HUES6 (cell line): ENCODE results near the gene SH2B3.

ENCODE experiments used
- H3K27ac ChIP-seq: 2 replicates; pipeline ENCODE4 v1.7.0; 2013; ENCODE audit warnings: low read depth, mild to moderate bottlenecking, low read length, inconsistent platforms
- H3K27me3 ChIP-seq: 2 replicates; pipeline ENCODE4 v1.6.1; 2013; ENCODE audit warnings: low read length; ENCODE audit not compliant: control insufficient read depth, insufficient read depth
- H3K36me3 ChIP-seq: 2 replicates; pipeline ENCODE4 v1.6.1; 2013; ENCODE audit warnings: low read length; ENCODE audit not compliant: control insufficient read depth, insufficient read depth
- H3K4me1 ChIP-seq: 2 replicates; pipeline ENCODE4 v1.6.1; 2013; ENCODE audit warnings: low read length; ENCODE audit not compliant: control insufficient read depth, insufficient read depth
- H3K4me3 ChIP-seq: 2 replicates; pipeline ENCODE4 v1.5.1; 2013; ENCODE audit warnings: low read depth, low read length
- H3K9ac ChIP-seq: one replicate; pipeline ENCODE4 v1.6.1; 2013; ENCODE audit warnings: mild to moderate bottlenecking, low read length
- H3K9me3 ChIP-seq: 2 replicates; pipeline ENCODE4 v1.6.1; 2013; ENCODE audit warnings: low read depth, low read length; ENCODE audit not compliant: control insufficient read depth, insufficient read depth

Gene SH2B3

DNA sequence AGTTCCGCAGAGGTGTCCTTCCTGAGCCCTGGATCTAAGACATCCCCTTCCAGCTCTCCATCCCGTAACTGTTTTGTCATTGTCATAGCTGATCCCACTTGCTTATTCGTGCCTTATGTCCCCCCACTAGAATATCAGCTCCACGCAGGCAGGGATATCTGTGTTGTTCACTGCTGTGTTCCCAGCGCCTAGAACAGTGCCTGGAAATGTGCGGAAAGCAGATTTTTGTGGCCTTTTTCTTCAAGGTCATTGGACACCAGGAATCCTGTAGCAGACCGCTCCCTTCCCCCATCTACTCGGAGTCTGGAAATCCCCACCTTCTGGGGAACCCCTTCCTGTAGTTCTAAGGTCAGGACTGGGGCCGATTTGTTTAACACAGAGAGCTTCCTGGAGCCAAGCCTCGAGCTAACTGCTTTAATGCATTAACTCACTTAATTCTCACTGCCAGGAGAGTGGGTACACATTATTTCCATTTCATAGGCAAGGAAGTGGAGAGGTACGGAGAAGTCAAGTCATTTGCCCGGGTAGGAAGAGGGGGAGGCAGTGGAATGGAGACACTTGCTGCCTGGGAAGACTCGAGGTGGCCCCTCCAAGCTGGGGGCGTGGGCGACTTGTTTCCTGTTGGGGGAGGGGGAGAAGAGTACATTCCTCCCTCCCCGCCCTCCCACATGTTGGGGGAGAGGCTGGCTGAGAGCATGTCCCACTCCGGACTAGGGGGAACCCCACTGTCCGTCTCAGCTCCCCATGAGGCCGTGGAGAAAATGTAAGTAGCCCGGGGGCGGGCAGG is 1.2 kb upstream of the SH2B3 start:
- H3K27me3 ChIP-seq = no peaks in the 10 kb centered on the region
- H3K9me3 ChIP-seq = no peaks in the 10 kb centered on the region
- peaks cover 44% of the 10 kb centered on the region for H3K4me1 ChIP-seq
- peak overlapping the region; percentile 96 for H3K27ac ChIP-seq
- no peaks in the 10 kb centered on the region for H3K36me3 ChIP-seq
- peak overlapping the region; percentile 88 for H3K9ac ChIP-seq
- peak overlapping the region; percentile 69 for H3K4me3 ChIP-seq

DNA sequence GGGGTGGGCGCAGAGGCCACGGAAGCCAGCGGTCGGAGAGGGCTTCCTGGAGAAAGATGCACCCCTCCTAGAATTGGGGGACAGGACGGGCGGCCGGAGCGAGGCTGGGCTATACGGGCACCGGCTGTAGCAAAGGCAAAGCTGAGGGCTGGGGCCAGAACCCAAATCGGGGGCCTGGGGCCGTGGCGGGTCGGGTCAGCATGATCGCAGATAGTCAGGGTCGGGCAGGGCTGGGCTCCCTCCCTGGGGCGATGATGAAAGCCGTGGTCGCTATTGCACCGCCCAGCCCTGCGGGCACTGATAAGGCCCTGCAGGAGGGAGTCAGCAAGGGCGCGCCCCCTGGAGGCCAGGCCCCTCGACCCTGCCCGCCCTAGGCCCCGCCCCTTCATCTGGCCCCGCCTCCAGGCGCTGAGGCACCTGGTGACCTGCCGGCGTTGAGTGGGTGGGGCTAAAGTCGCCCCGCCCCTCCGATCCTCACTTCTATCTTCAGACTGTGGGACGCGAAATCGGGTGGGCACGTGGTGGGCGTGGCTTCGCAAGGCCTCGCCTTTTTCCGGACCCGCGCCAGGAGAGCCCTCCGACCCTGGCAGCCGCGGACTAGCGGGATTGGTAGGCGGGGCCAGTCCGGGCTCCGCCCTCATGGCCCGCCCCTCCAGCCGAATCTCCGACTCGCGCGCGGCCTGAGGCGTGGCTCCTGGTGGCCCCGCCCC is 419 bp upstream of the SH2B3 start:
- no peaks in the 10 kb centered on the region for H3K27me3 ChIP-seq
- H3K4me3 ChIP-seq = peak overlapping the region; percentile 90
- peak overlapping the region; percentile 96 for H3K27ac ChIP-seq
- H3K4me1 ChIP-seq = peaks cover 52% of the 10 kb centered on the region
- no peaks in the 10 kb centered on the region for H3K9me3 ChIP-seq
- H3K36me3 ChIP-seq = no peaks in the 10 kb centered on the region
- peak overlapping the region; percentile 88 for H3K9ac ChIP-seq

DNA sequence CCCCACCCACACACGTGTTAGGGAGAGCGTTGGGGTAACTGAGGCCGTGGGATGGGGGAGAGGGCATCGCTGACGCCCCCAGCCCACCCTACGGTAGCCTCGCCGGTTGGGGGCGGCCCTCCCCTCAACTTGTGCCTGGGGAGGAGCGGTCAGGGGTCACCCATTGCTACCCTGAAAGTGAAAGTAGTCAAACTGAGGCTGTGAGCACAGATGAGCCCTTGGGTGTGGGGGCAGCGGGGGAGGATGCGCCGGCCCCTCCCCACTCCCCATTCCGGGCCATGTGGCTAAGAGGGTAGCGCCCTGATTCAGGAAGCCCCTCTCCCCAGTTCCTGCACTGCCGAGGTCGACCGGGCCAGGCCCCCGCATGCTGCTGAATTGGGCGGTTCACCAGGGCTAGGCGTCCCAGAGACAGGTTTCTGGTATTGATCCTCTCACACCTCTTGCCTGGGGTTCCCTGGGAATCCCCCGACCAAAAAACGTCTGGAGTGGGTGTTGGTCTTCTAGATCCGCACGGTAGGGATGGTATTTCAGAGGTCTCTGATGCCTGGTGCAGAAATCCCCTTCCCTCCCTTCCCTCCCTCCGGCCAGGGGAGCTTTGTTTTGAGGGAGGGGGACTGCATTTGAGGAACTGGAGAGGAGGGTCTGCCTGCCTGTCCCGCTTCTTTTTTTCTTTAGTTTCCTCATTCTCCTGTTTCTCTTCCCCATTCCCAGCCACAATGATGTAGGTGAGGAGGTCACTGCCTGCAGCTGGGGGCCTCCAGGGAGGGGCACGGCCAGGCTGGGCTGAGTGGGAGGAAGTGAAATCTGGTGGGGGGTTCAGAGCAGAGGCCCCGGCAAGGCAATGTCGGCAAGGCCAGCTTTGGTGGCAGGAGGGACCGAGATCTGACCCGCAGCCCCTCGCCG is 1.0 kb downstream of the SH2B3 start:
- Histone ChIP-seq H3K36me3 (no peaks in the 10 kb centered on the region), H3K9ac (peak overlapping the region; percentile 85), H3K27me3 (no peaks in the 10 kb centered on the region), H3K4me3 (peak overlapping the region; percentile 90), H3K27ac (peak overlapping the region; percentile 62; the same call in 1 of the 2 replicates), H3K9me3 (no peaks in the 10 kb centered on the region), H3K4me1 (peaks cover 65% of the 10 kb centered on the region)

DNA sequence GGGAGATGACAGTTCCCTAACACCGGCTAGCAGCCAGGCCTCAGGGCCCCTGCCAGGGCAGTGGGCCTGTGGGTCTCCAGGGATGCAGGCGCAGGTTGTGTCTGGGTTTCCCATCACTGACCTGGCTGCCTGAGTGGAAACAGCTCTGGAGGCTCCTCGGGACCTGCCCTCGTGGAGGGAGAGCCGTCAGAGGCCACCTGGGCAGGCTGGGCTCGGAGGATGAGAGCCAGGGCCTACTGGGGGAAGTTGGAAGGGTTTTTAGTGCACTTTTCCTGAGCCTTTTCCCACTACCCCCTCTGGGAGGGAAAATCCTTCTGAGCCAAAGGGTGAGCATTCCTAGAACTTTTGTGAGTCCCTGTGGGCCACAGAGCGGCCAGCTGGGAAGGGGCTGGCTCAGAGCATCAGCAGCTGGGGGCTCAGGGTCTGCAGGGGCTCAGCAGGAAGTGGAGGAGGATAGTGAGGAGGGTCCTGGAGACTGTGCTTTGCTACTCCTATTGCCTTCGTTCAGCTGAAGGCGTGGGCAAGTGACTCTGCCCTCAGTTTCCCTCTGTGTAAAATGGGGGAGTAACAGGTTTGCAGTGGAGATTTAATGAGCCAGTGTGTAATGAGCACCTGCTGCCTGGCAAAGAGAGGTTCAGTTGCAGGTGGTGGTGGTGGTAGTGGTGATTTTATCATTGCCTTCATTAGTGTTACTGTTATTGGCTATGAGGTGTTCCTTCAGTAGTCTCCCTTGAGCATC is 1.8 kb downstream of the SH2B3 start:
- Histone ChIP-seq H3K9me3 (no peaks in the 10 kb centered on the region), H3K4me3 (peak overlapping the region; percentile 90), H3K9ac (peak overlapping the region; percentile 85), H3K27me3 (no peaks in the 10 kb centered on the region), H3K27ac (no peak overlapping the region; the same call in 1 of the 2 replicates), H3K4me1 (peaks cover 73% of the 10 kb centered on the region), H3K36me3 (no peaks in the 10 kb centered on the region)

DNA sequence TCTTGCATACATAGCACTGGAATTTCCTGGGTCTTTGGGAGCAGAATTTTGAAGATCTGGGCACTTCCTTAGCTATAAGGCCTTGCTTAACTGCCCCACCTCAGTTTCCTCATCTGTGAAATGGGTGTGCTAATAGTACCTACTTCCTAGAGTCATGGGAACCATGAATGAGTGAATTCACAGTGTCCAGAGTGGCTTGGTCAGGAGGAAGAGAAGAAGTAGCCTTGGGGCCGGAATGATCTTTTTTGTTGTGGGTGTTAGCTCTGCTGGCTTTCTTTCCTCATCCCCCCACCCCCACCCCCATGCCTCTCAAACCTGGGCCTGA is 2.4 kb downstream of the SH2B3 start:
- no peaks in the 10 kb centered on the region for H3K9me3 ChIP-seq
- no peaks in the 10 kb centered on the region for H3K27me3 ChIP-seq
- peaks cover 77% of the 10 kb centered on the region for H3K4me1 ChIP-seq
- no peak overlapping the region for H3K9ac ChIP-seq
- peak overlapping the region; percentile 90; the same call in 1 of the 2 replicates for H3K4me3 ChIP-seq
- no peak overlapping the region for H3K27ac ChIP-seq
- H3K36me3 ChIP-seq = no peaks in the 10 kb centered on the region

DNA sequence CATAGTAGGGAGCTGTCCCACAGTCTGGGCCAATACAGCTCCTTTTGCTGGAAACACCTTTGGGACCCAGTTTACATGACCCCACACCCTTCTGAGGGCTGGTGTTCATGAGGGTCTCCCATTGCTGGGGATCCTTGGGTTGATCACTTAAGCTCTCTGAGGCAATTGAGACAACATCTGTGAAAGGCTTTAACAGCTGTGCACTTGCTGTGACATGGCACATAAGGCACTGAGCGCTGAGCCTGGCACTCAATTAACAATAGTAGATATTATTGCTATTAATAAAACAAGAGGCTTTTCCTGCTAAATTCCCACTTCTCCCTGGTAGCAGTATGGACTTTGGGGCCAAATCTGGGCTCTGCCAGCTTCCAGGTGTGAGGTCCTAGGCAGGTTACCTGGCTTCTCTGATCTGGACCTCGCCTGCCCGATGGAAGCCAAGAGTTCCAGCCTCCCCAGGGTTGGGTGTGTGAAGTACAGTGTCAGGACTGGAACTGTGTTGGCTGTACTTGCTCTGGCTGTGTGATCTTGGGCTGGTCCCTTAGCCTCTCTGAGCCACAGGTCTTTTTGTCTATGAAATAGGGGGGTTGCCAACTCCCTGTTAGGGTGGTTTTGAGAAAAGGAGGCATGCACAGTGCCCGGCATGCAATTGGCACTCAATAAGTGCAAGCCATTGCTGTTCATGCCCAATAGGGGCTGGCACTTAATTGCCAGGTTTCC is 3.1 kb downstream of the SH2B3 start:
- Histone ChIP-seq H3K36me3 (no peaks in the 10 kb centered on the region), H3K9ac (peak overlapping the region; percentile 22), H3K9me3 (no peaks in the 10 kb centered on the region), H3K4me3 (no peak overlapping the region; the same call in 1 of the 2 replicates), H3K27ac (no peak overlapping the region; the same call in 1 of the 2 replicates), H3K4me1 (peaks cover 77% of the 10 kb centered on the region), H3K27me3 (no peaks in the 10 kb centered on the region)

DNA sequence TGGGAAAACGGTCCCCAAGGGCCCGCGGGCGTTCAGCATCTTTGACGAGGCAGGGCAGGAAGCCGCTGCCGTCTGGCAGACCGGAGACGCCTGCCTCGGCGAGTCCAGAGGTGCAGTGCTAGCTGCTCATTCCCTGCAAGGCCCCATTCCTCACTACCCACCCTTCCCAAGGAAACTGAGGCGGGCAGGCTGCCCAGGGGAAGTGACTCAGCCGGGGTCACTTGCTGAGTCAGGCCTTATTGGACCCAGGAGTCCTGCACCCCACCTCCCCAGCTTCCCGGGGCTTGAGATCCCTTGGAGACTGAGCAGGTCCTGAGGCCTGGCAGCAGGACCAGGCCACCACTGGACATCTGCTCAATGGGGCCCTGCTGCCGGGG is 3.7 kb downstream of the SH2B3 start:
- H3K4me1 ChIP-seq = peaks cover 74% of the 10 kb centered on the region
- H3K9me3 ChIP-seq = no peaks in the 10 kb centered on the region
- H3K4me3 ChIP-seq = no peak overlapping the region; the same call in 1 of the 2 replicates
- peak overlapping the region; percentile 64; the same call in 1 of the 2 replicates for H3K27ac ChIP-seq
- no peaks in the 10 kb centered on the region for H3K36me3 ChIP-seq
- peak overlapping the region; percentile 22 for H3K9ac ChIP-seq
- H3K27me3 ChIP-seq = no peaks in the 10 kb centered on the region

DNA sequence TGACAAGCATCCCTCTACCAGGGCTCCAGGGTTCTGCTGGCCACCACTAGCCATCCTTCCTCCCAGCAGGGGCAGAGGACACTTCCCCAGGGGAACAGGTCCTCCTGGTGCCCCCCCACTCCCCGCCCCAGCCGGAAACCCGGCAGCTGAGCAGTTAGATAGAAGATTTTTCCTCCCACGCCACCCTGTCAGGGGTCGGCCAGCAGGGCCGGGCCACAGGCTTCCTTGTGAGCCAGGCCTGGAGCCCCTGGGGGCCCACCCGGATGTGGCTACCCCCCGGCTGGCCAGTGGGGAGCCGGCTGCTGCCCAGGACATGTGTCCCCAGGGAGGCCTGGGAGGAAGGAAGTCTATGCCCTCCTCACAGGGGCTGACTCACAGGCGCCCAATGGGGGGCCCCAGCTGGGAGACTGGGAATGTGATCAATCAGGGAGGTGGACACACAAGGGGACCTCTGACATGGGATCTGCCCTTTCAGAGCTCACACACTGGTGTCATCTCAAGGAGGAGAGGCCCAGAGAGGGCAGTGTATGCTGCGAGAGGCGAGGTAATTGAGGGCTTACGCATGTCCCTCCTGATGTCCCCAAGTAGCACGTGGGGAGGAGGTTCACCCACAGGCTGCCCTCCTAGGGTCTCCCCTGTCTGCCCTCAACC is 4.2 kb downstream of the SH2B3 start:
- Histone ChIP-seq H3K4me1 (peaks cover 71% of the 10 kb centered on the region), H3K9me3 (no peaks in the 10 kb centered on the region), H3K9ac (peak overlapping the region; percentile 51), H3K4me3 (no peak overlapping the region), H3K36me3 (no peaks in the 10 kb centered on the region), H3K27ac (peak overlapping the region; percentile 64; the same call in 1 of the 2 replicates), H3K27me3 (no peaks in the 10 kb centered on the region)

DNA sequence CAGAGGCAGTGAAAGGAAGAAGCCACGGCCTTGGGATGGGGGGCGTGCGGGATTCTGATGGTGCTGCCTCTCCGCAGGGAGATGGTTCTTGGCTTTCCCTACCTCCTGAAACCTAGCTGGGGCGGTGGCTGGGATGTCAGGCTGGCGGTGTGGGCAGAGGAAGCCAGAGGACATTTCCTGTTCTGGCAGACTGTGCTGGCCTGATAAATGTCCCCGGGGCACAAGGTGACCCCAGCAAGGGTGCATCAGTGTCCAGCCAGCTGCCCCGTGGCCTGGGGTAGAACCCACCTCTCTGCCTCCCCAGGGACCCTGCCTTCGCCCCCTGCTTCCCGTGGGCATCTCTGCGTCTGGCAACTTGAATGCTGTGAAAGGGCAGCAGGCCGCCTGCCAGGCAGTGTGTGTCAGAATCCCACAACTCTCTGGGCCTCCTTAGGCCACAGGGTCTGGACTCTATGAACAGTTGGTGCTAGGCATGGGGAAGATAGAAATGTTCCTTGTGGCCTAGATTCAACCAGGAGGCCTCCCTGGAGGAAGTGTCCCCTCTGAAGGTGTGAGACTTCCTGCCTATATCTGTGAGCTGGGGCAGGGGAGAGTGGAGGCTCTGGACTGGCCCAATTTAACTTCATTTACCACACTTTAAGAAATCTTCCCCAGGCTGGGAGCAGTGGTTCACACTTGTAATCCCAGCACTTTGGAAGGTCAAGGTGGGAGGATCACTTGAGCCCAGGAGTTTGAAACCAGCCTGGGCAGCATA is 4.9 kb downstream of the SH2B3 start:
- Histone ChIP-seq H3K9ac (peak overlapping the region; percentile 51), H3K27ac (peak overlapping the region; percentile 85; the same call in 1 of the 2 replicates), H3K9me3 (no peaks in the 10 kb centered on the region), H3K4me3 (no peak overlapping the region), H3K36me3 (no peaks in the 10 kb centered on the region), H3K27me3 (no peaks in the 10 kb centered on the region), H3K4me1 (peaks cover 75% of the 10 kb centered on the region)
